HepG2 (cell line): Measurements from ENCODE around the gene PNO1.

ENCODE experiments used
- CREB1 ChIP-seq, 2 experiments: fragments of 450-650 bp in 1 of 2; IDR thresholded peaks; 2 replicates each; pipeline ENCODE4 v1.6.1; 2016 to 2017; ENCODE audit warnings: control low read depth in 1 of 2, mild to moderate bottlenecking in 1 of 2, missing compliant biosample characterization in 1 of 2, missing genetic modification characterization in 1 of 2
- HNRNPH1 ChIP-seq: fragments of 200-400 bp; formaldehyde crosslinking; optimal IDR thresholded peaks from 2 replicates; pipeline ENCODE3; 2017; ENCODE audit warnings: mild to moderate bottlenecking, low read depth, low read length
- HNRNPL ChIP-seq: fragments of 200-400 bp; formaldehyde crosslinking; IDR thresholded peaks from 2 replicates; pipeline ENCODE4 v1.6.1; 2017; ENCODE audit warnings: mild to moderate bottlenecking, low read depth, low read length
- ISX ChIP-seq: sonication (generic); formaldehyde crosslinking; conservative IDR thresholded peaks from 2 replicates; pipeline ENCODE4 v1.5.0; 2020; ENCODE audit warnings: missing genetic modification reagents
- POLR2AphosphoS5 ChIP-seq: IDR thresholded peaks from 2 replicates; pipeline ENCODE4 v1.6.1; 2012; ENCODE audit warnings: low read depth, low read length
- RBAK ChIP-seq: sonication (generic); formaldehyde crosslinking; IDR thresholded peaks from 2 replicates; pipeline ENCODE4 v1.5.1; 2020; ENCODE audit warnings: mild to moderate bottlenecking, missing genetic modification reagents
- TFE3 ChIP-seq: IDR thresholded peaks from 2 replicates; pipeline ENCODE4 v1.6.1; 2016
- ZNF703 ChIP-seq: sonication (generic); formaldehyde crosslinking; IDR thresholded peaks from 2 replicates; pipeline ENCODE4 v1.5.1; 2020; ENCODE audit warnings: missing genetic modification reagents, mild to moderate bottlenecking, moderate library complexity, borderline replicate concordance
- TF ChIP-seq, protein P1 (sequence below): sonication (generic); formaldehyde crosslinking; IDR thresholded peaks from 2 replicates; pipeline ENCODE4 v1.5.0; 2020; ENCODE audit warnings: mild to moderate bottlenecking, missing genetic modification reagents, moderate library complexity

- TF ChIP-seq TFE3 (CRISPR knock-in tag), result no peak
- TF ChIP-seq POLR2AphosphoS5, result no peak
- TF ChIP-seq, protein P1, sequence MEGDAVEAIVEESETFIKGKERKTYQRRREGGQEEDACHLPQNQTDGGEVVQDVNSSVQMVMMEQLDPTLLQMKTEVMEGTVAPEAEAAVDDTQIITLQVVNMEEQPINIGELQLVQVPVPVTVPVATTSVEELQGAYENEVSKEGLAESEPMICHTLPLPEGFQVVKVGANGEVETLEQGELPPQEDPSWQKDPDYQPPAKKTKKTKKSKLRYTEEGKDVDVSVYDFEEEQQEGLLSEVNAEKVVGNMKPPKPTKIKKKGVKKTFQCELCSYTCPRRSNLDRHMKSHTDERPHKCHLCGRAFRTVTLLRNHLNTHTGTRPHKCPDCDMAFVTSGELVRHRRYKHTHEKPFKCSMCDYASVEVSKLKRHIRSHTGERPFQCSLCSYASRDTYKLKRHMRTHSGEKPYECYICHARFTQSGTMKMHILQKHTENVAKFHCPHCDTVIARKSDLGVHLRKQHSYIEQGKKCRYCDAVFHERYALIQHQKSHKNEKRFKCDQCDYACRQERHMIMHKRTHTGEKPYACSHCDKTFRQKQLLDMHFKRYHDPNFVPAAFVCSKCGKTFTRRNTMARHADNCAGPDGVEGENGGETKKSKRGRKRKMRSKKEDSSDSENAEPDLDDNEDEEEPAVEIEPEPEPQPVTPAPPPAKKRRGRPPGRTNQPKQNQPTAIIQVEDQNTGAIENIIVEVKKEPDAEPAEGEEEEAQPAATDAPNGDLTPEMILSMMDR (CRISPR knock-in tag), result no peak
- no peak for TF ChIP-seq ZNF703 (CRISPR knock-in tag)
- no peak for TF ChIP-seq HNRNPL
- no peak for TF ChIP-seq HNRNPH1
- no peak for TF ChIP-seq RBAK
- no peak for TF ChIP-seq ISX (CRISPR knock-in tag)
- no peak for TF ChIP-seq CREB1 (IDR thresholded peaks at IDR 0.05)
- no peak for TF ChIP-seq CREB1 (CRISPR knock-in tag; IDR thresholded peaks at IDR 0.05)
Measured at GRCh38 chr2:68110102-68110501, 47.6 kb upstream of the PNO1 start.
